ENCODE data around the gene NSUN6.
"Not testable (repeated sequence)": the region's sequence is repeated elsewhere in the genome, so short reads cannot be mapped to it uniquely, and the experiment has no call there.

Gene NSUN6

DNA sequence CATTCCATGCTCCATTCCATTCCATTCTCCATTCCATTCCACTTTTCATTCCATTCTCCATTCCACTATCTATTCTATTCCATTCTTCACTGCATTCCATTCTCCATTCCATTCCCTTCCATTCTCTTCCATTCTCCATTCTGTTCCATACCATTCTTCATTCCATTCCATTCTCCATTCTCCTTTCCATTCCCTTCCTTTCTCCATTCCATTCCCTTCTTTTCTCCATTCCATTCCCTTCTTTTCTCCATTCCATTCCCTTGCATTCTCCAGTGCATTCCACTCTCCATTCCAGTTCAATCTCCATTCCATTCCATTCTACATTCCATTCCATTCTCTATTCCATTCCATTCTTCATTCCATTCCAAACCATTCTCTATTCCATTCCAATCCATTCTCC, 80.3 kb downstream of the NSUN6 start:
- DNase-seq (ENCODE audit: low read depth): no peak
- no peak overlapping the region for H3K4me3 ChIP-seq (ENCODE audit: control insufficient read depth, low read depth, low read length)
- TF ChIP-seq, protein P1, sequence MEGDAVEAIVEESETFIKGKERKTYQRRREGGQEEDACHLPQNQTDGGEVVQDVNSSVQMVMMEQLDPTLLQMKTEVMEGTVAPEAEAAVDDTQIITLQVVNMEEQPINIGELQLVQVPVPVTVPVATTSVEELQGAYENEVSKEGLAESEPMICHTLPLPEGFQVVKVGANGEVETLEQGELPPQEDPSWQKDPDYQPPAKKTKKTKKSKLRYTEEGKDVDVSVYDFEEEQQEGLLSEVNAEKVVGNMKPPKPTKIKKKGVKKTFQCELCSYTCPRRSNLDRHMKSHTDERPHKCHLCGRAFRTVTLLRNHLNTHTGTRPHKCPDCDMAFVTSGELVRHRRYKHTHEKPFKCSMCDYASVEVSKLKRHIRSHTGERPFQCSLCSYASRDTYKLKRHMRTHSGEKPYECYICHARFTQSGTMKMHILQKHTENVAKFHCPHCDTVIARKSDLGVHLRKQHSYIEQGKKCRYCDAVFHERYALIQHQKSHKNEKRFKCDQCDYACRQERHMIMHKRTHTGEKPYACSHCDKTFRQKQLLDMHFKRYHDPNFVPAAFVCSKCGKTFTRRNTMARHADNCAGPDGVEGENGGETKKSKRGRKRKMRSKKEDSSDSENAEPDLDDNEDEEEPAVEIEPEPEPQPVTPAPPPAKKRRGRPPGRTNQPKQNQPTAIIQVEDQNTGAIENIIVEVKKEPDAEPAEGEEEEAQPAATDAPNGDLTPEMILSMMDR (conservative IDR thresholded peaks at IDR 0.05; ENCODE audit: control insufficient read depth, insufficient read depth, low read depth, low read length): no peak

DNA sequence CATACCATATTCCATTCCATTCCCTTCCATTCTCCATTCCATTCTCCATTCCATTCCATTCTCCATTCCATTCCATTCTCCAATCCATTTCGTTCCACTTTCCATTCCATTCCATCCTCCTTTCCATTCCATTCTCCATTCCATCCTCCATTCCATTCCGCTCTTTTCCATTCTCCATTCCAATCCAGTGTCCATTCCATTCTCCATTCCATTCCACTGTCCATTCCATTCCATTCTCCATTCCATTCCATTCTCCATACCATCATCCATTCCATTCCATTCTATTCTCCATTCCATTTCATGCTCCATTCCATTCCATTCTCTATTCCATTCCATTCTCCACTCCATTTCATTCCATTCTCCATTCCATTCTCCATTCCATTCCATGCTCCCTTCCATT, 81.0 kb downstream of the NSUN6 start:
- not testable (repeated sequence) for H3K4me3 ChIP-seq (ENCODE audit: control insufficient read depth, low read depth, low read length); DNase-seq (ENCODE audit: low read depth)

DNA sequence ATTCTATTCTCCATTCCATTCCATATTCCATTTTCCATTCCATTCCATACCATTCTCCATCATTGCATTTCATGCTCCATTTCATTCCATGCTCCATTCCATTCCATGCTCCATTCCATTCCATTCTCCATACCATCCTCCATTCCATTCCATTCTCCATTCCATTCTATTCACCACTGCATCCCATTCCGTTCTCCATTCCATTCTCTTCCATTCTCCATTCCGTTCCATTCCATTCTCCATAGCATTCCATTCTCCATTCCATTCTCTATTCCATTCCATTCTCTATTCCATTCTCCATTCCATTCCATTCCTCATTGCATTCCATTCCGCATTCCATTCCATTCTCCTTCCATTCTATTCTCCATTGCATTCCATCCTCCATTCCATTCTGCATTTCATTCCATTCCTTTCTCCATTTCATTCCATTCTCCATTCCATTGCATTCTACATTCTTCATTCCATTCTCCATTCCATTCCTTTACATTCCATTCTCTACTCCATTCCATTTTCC, 84.0 kb downstream of the NSUN6 start:
- DNase-seq (ENCODE audit: low read depth): no peak
- H3K4me3 ChIP-seq (ENCODE audit: control insufficient read depth, low read depth, low read length): no peak overlapping the region
- TF ChIP-seq, protein P1 (conservative IDR thresholded peaks at IDR 0.05; ENCODE audit: control insufficient read depth, insufficient read depth, low read depth, low read length): no peak

DNA sequence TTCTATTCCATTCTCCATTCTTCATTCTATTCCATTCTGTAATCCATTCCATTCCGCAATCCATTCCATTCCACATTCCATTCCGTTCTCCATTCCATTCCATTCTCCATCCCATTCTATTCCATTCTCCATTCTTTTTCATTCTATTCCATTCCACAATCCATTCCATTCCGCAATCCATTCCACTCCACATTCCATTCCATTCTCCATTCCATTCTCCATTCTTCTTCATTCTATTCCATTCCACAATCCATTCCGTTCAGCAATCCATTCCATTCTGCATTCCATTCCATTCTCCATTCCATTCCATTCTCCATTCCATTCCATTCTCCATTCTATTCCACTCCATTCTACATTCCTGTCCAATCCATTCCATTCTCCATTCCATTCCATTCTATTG, 85.2 kb downstream of the NSUN6 start:
- TF ChIP-seq, protein P1 (conservative IDR thresholded peaks at IDR 0.05; ENCODE audit: control insufficient read depth, insufficient read depth, low read depth, low read length): no peak
- H3K4me3 ChIP-seq (ENCODE audit: control insufficient read depth, low read depth, low read length): no peak overlapping the region
- DNase-seq (ENCODE audit: low read depth): no peak

DNA sequence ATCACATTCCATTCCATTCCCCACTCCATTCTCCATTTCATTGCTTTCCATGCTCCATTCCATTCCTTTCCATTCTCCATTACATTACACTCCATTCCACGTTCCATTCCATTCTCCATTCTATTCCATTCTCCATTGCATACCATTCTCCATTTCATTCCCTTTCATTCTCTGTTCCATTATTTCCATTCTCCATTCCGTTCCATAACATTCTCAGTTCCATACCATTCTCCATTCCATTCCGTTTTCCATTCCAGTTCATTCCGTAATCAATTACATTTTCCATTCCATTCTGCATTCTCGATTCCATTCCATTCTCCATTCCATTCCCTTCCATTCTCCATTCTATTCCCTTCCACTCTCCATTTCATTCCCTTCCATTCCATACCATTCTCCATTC, 86.4 kb downstream of the NSUN6 start:
- H3K4me3 ChIP-seq (ENCODE audit: control insufficient read depth, low read depth, low read length): no peak overlapping the region
- DNase-seq (ENCODE audit: low read depth): no peak
- TF ChIP-seq, protein P1 (conservative IDR thresholded peaks at IDR 0.05; ENCODE audit: control insufficient read depth, insufficient read depth, low read depth, low read length): no peak

DNA sequence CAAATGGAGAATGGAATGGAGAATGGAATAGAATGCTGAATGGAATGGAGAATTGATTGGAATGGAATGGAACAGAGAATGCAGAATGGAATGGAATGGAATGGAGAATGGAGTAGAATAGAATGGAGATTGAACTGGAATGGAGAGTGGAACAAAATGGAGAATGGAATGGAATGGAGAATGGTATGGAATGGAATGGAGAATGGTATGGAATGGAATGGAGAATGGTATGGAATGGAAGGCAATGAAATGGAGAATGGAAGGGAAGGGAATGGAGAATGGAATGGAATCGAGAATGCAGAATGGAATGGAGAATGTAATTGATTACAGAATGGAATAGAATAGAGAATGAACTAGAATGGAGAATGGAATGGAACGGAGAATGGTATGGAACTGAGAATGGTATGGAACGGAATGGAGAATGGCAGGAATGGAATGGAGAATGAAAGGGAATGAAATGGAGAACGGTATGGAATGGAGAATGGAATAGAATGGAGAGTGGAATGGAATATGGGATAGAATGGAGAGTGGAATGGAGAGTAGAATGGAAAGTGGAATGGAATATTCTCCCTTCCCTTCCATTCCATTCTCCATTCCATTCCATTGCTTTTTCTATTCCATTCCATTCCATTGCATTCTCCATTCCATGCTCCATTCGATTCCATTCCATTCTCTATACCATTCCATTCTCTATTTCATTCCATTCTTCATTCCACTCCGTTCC, 88.2 kb downstream of the NSUN6 start:
- TF ChIP-seq, protein P1 (conservative IDR thresholded peaks at IDR 0.05; ENCODE audit: control insufficient read depth, insufficient read depth, low read depth, low read length): no peak
- no peak overlapping the region for H3K4me3 ChIP-seq (ENCODE audit: control insufficient read depth, low read depth, low read length)
- no peak for DNase-seq (ENCODE audit: low read depth)

DNA sequence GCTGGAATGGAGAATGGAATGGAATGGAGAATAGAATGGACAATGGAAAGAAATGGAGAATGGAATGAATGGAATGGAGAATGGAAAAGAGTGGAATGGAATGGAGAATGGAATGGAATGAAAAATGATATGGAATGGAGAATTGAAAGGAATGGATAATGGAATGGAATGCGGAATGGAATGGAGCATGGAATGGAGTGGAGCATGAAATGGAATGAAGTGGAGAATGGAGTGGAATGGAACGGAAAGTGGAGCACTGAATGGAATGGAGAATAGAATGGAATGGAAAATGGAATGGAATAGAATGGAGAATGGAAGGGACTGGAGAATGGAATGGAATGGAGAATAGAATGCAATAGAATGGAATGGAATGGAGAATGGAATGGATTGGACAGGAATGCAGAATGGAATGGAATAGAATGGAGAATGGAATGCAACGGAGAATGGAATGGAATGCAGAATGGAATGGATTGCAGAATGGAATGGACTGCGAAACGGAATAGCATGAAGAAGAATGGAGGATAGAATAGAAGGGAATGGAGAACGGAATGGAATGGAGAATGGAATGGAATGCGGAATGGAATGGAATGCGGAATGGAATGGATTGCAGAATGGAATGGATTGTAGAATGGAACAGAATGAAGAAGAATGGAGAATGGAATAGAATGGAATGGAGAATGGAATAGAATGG, 89.4 kb downstream of the NSUN6 start:
- DNase-seq (ENCODE audit: low read depth): no peak
- TF ChIP-seq, protein P1 (conservative IDR thresholded peaks at IDR 0.05; ENCODE audit: control insufficient read depth, insufficient read depth, low read depth, low read length): no peak
- H3K4me3 ChIP-seq (ENCODE audit: control insufficient read depth, low read depth, low read length): no peak overlapping the region
